IPS-15b (cell line): ENCODE measurements around the gene DOCK2.
"Not testable (repeated sequence)": the region's sequence is repeated elsewhere in the genome, so short reads cannot be mapped to it uniquely, and the experiment has no call there.

ENCODE experiments used
- H3K27me3 ChIP-seq: one replicate; pipeline ENCODE4 v1.6.1; 2013; ENCODE audit warnings: low read length; ENCODE audit not compliant: control insufficient read depth, insufficient read depth
- H3K36me3 ChIP-seq: one replicate; pipeline ENCODE4 v1.6.1; 2013; ENCODE audit warnings: low read length; ENCODE audit not compliant: control insufficient read depth, insufficient read depth
- H3K4me1 ChIP-seq: one replicate; pipeline ENCODE4 v1.6.1; 2013; ENCODE audit warnings: mild to moderate bottlenecking, low read length; ENCODE audit not compliant: control insufficient read depth, insufficient read depth
- H3K4me3 ChIP-seq: one replicate; pipeline ENCODE4 v1.5.1; 2013; ENCODE audit warnings: low read depth, low read length
- H3K9ac ChIP-seq: one replicate; pipeline ENCODE4 v1.6.1; 2013; ENCODE audit warnings: low read depth, mild to moderate bottlenecking, low read length
- H3K9me3 ChIP-seq: one replicate; pipeline ENCODE4 v1.6.1; 2013; ENCODE audit warnings: mild to moderate bottlenecking, low read length; ENCODE audit not compliant: control insufficient read depth, insufficient read depth

The DOCK2 gene

GRCh38 chr5:169944115-169944514 is 307.0 kb downstream of the DOCK2 start:
- peaks cover 8% of the 10 kb centered on the region for H3K4me1 ChIP-seq
- no peaks in the 10 kb centered on the region for H3K27me3 ChIP-seq
- H3K9ac ChIP-seq: no peak overlapping the region
- no peak overlapping the region for H3K4me3 ChIP-seq
- no peaks in the 10 kb centered on the region for H3K36me3 ChIP-seq
- H3K9me3 ChIP-seq: no peaks in the 10 kb centered on the region

DNA sequence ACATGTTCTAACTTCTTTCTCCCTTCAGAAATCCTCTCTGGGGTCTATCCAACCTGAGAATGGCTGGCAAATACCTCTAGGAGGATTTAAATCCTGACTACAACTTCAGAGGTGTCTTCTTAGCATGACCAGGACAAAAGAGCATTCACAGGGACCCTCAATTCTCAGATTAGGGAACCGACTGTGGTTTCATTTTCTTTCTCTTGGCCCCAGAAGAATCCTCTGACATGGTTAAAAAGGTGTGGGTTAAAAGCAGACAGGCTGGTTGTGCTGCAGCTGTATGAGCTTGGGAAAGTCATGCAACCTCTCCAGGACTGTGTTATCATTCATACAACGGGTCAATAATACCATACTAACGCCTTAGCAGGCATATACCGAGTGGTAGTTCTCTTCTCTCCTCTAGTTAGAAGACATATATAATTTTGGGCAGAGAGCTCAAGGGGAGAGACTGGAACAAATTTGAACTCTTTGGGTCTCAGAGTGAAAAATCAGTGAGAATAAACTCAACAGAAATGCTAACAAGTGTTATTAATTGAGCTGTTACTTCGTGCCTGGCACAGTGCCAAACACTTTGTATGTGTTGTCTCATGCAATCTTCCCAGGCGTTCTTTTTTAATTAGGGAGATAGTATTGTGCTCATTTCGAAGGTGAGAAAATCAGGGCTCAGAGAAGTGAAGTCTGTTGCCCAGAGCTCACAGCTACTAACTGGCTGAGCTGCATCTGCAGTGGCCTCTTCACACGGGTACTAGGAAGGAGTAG is 308.0 kb downstream of the DOCK2 start:
- no peak overlapping the region for H3K4me3 ChIP-seq
- peaks cover 8% of the 10 kb centered on the region for H3K4me1 ChIP-seq
- no peaks in the 10 kb centered on the region for H3K27me3 ChIP-seq
- H3K9me3 ChIP-seq: no peaks in the 10 kb centered on the region
- H3K9ac ChIP-seq: no peak overlapping the region
- no peaks in the 10 kb centered on the region for H3K36me3 ChIP-seq

DNA sequence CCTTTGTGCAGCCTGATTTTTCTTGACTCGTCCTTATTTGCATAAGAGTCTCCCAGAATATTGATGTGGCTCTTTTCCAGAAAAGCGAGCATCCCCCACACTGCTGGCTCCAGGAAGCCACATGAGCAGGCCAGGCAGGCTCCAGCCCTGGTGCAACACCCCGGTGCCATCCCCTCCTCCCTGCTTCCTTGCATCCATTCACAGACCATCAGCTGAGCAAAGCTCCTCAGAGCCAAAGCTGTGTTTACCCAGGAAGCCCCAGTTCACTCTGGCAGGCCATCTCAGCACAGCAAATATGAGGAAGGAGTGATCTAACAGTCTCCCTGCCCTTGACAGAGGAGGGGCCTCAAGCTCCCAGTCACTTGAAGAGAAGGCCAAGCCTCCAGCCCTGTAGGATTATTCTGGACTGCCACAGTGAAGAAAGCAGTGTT is 308.8 kb downstream of the DOCK2 start:
- Histone ChIP-seq H3K9ac (no peak overlapping the region), H3K4me3 (no peak overlapping the region), H3K36me3 (no peaks in the 10 kb centered on the region)

DNA sequence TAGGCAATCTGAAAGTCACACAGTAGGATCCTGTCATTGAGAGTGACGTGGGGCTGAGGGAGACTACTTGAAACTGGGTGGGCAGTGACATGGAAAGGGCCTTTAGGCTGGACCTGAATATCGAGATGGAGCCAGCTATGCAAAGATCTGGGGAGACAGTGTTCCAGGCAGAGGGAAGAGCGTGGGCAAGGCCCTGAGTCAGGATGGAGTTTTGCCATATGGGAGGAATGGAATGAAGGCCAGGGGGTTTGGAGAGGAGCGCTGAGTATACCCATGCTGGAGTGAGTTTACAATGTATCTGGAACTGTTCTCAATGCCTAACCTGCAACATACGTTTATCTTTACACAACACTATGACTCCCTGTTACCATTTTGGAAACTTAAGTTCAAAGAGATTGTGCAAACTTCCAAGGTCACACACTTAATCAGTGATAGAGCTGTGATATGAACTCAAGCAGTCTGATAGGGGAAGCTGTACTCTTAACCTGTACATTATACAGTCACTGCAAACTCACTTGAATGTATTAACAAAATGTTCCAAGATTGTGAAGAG is 309.7 kb downstream of the DOCK2 start:
- H3K27me3 ChIP-seq: no peaks in the 10 kb centered on the region
- H3K4me3 ChIP-seq: no peak overlapping the region
- H3K4me1 ChIP-seq: peaks cover 8% of the 10 kb centered on the region
- H3K9me3 ChIP-seq: no peaks in the 10 kb centered on the region
- no peak overlapping the region for H3K9ac ChIP-seq
- no peaks in the 10 kb centered on the region for H3K36me3 ChIP-seq

More for the DNA sequence above, 308.8 kb downstream of the DOCK2 start:
- Histone ChIP-seq H3K27me3 (no peaks in the 10 kb centered on the region), H3K4me1 (peaks cover 8% of the 10 kb centered on the region), H3K9me3 (no peaks in the 10 kb centered on the region)

GRCh38 chr5:169950333-169950732 is 313.3 kb downstream of the DOCK2 start:
- Histone ChIP-seq H3K36me3 (no peaks in the 10 kb centered on the region), H3K27me3 (no peaks in the 10 kb centered on the region), H3K9ac (no peak overlapping the region), H3K4me3 (no peak overlapping the region), H3K9me3 (no peaks in the 10 kb centered on the region), H3K4me1 (peaks cover 8% of the 10 kb centered on the region)

GRCh38 chr5:169953196-169953595 is 316.1 kb downstream of the DOCK2 start:
- H3K9me3 ChIP-seq, H3K27me3 ChIP-seq, H3K9ac ChIP-seq, H3K4me3 ChIP-seq, H3K36me3 ChIP-seq, H3K4me1 ChIP-seq: not testable (repeated sequence)

DNA sequence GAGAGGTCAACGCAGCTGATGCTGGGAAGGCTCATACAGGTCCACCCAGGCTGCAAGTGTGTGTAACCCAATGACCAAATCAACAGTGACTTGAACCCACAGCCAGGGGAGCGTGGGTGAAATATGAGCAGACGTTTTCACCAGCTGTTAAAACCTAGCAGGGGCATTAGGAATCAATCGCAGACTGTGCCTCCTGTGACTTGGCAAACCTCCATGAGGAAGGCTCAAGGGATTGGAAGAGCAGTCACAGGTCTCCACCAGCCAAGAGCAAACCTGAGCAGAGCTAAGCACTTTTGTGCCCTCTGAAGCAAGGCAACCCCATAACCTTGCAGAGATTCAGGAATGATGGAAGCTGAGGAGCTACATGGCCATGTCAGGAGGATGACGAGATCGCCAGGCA is 317.7 kb downstream of the DOCK2 start:
- Histone ChIP-seq H3K4me3 (no peak overlapping the region), H3K27me3 (no peaks in the 10 kb centered on the region), H3K36me3 (no peaks in the 10 kb centered on the region)

DNA sequence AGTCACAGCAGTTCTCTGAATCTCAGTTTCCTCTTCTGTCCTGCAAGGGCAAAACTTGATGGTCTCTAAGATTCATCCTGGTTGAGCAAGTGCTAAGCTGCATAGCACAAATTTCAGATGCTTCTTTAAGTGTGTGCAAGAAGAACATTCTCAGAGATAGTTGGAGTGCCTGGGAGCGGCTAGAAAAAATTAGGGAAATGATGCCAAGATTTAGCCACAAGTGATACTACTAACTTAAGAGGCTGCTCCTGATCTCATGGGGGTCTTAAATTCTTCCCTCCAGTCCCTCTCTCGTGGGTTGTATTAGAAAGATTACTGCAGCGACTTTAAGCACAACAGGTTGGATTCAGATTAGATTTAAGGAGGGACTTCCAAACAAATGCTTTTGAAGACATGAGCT is 319.1 kb downstream of the DOCK2 start:
- H3K9ac ChIP-seq: no peak overlapping the region
- no peaks in the 10 kb centered on the region for H3K27me3 ChIP-seq
- peaks cover 5% of the 10 kb centered on the region for H3K4me1 ChIP-seq
- no peaks in the 10 kb centered on the region for H3K9me3 ChIP-seq
- no peaks in the 10 kb centered on the region for H3K36me3 ChIP-seq
- no peak overlapping the region for H3K4me3 ChIP-seq

More for the DNA sequence above, 317.7 kb downstream of the DOCK2 start:
- Histone ChIP-seq H3K9ac (no peak overlapping the region), H3K4me1 (peaks cover 5% of the 10 kb centered on the region), H3K9me3 (no peaks in the 10 kb centered on the region)

DNA sequence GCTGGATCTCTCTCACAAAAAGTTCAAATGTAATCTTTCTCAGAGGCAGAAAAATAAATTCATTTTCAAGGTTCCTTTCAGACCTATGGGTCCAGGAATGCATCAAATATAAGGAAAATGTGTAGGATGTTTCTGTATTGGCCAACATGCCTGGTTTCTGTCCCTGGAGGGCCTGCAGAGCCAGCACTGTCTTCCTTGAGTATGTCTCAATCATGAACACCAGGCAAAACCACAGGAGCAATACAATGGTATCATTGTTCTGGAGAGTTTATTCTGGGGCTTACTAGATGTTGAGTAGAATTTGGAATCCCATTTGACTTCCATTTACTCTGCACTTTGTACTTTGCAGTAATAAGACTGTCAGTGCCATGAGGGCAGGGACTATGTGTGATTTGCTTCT is 319.7 kb downstream of the DOCK2 start:
- no peaks in the 10 kb centered on the region for H3K9me3 ChIP-seq
- H3K4me1 ChIP-seq: peaks cover 5% of the 10 kb centered on the region
- no peak overlapping the region for H3K4me3 ChIP-seq
- no peaks in the 10 kb centered on the region for H3K36me3 ChIP-seq
- no peaks in the 10 kb centered on the region for H3K27me3 ChIP-seq
- no peak overlapping the region for H3K9ac ChIP-seq

GRCh38 chr5:169958278-169958677 is 321.2 kb downstream of the DOCK2 start:
- Histone ChIP-seq H3K36me3 (no peaks in the 10 kb centered on the region), H3K4me3 (no peak overlapping the region), H3K27me3 (no peaks in the 10 kb centered on the region), H3K9me3 (no peaks in the 10 kb centered on the region), H3K9ac (no peak overlapping the region), H3K4me1 (peaks cover 5% of the 10 kb centered on the region)

GRCh38 chr5:169960659-169961058 is 323.6 kb downstream of the DOCK2 start:
- H3K36me3 ChIP-seq: no peaks in the 10 kb centered on the region
- H3K4me1 ChIP-seq: peaks cover 5% of the 10 kb centered on the region
- no peaks in the 10 kb centered on the region for H3K27me3 ChIP-seq
- no peak overlapping the region for H3K9ac ChIP-seq
- H3K9me3 ChIP-seq: no peaks in the 10 kb centered on the region
- H3K4me3 ChIP-seq: no peak overlapping the region

- no peaks in the 10 kb centered on the region for H3K9me3 ChIP-seq
- H3K9ac ChIP-seq: no peak overlapping the region
- no peak overlapping the region for H3K4me3 ChIP-seq
- no peaks in the 10 kb centered on the region for H3K4me1 ChIP-seq
- no peaks in the 10 kb centered on the region for H3K27me3 ChIP-seq
- H3K36me3 ChIP-seq: no peaks in the 10 kb centered on the region
These were observed 327.2 kb downstream of the DOCK2 start for GRCh38 chr5:169964246-169964645.
